Smooth muscle cell (in vitro differentiated cells): ENCODE results near the gene BEX1. TPM values are rescaled to one million over a fixed set of nuclear protein-coding genes. Genes with fewer than 3 reads are reported as not detected.

ENCODE experiments used
- DNase-seq: peaks from one replicate; lab custom pipeline; 2025; ENCODE audit not compliant: unreplicated experiment; lab: John Stamatoyannopoulos, UW
- H2AFZ ChIP-seq: fragments of 200-600 bp; sonication (generic); 2 replicates; pipeline ENCODE4 v1.6.0; 2016; ENCODE audit warnings: antibody characterized with exemption, low read depth, mild to moderate bottlenecking
- H3F3A ChIP-seq: fragments of 200-600 bp; sonication (generic); 2 replicates; pipeline ENCODE4 v1.6.0; 2017; ENCODE audit warnings: antibody characterized with exemption, low read depth
- H3K27ac ChIP-seq: fragments of 200-600 bp; sonication (generic); 2 replicates; pipeline ENCODE4 v1.5.1; 2016; ENCODE audit warnings: low read depth, mild to moderate bottlenecking
- H3K27me3 ChIP-seq: fragments of 200-600 bp; sonication (generic); 2 replicates; pipeline ENCODE4 v1.6.1; 2016; ENCODE audit warnings: low read depth, mild to moderate bottlenecking
- H3K36me3 ChIP-seq: fragments of 200-600 bp; sonication (generic); 2 replicates; pipeline ENCODE4 v1.5.1; 2016; ENCODE audit warnings: low read depth
- H3K4me1 ChIP-seq: fragments of 200-600 bp; sonication (generic); 2 replicates; pipeline ENCODE4 v1.5.1; 2016; ENCODE audit warnings: low read depth
- H3K4me2 ChIP-seq: fragments of 200-600 bp; sonication (generic); 2 replicates; pipeline ENCODE4 v1.6.0; 2016; ENCODE audit warnings: mild to moderate bottlenecking
- H3K4me3 ChIP-seq: fragments of 200-600 bp; sonication (generic); 2 replicates; pipeline ENCODE4 v1.5.1; 2016; ENCODE audit warnings: mild to moderate bottlenecking
- H3K79me2 ChIP-seq: fragments of 200-600 bp; sonication (generic); 2 replicates; pipeline ENCODE4 v1.6.0; 2016; ENCODE audit warnings: low read depth, mild to moderate bottlenecking
- H3K9ac ChIP-seq: fragments of 200-600 bp; sonication (generic); 2 replicates; pipeline ENCODE4 v1.6.0; 2016; ENCODE audit warnings: low read depth
- H3K9me3 ChIP-seq: fragments of 200-600 bp; sonication (generic); replicated peaks from 2 replicates; pipeline ENCODE4 v1.5.1; 2016; ENCODE audit warnings: low read depth
- H4K20me1 ChIP-seq: fragments of 200-600 bp; sonication (generic); 2 replicates; pipeline ENCODE4 v1.6.0; 2016; ENCODE audit warnings: low read depth
- WGBS: methylation state at CpG from one replicate; pipeline ENCODE4 v1.1.7; 2016; ENCODE audit warnings: low lambda C conversion rate; 5-methylcytosine and 5-hydroxymethylcytosine counted together
- polyA plus RNA-seq: library from polyadenylated mRNA; unstranded; fragments of >200 nt; fragmentation: Nextera tagmentation; extraction: Ambion mirVana; gene quantifications from 2 replicates; pipeline ENCODE4 v1.2.1, GENCODE V29; 2016
- total RNA-seq: library from RNA; depleted of rRNA; stranded (reverse); fragments of >200 nt; gene quantifications from 2 replicates; pipeline ENCODE4 v1.2.3, GENCODE V29; 2014
- TF ChIP-seq, protein P1 (sequence below): fragments of 200-600 bp; sonication (generic); IDR thresholded peaks from 2 replicates; pipeline ENCODE4 v1.5.1; 2017; ENCODE audit warnings: borderline replicate concordance, mild to moderate bottlenecking, antibody characterized with exemption; ENCODE audit not compliant: insufficient read depth, poor library complexity, severe bottlenecking

The BEX1 gene
- total and polyA plus RNA-seq, 2 experiments from 2014 or later, result 4.1 to 11.1 TPM

DNA sequence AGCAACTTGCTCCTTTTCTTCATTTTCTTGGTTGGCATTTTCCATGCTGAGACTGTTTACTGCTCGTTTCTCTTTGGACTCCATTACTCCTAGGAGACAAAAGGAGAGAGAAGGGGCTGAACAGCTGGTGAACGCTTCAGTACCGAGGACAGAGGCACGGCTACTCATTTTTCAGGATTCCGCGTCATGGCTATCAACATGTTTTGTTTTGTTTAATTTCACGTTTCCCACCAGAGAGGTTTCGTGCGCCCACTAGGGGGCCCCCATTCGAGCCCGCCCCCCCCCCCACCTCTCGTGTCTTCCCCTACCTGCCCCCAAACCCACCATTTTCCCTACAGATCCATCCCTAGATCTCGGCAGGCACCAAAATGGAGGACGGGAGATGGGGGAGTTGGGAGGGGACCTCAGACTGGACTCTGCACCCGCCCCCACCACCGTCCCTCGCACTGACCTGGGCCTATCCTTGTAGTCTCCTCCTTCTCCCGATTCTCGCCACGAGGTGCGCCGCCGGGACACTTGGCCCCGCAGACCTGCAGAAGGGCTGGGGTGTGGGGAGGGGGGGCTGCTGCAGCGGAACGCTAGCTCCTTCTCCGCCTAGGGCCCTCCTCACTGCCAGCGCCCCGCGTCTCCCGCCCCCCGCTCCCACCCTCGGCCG lies 653 bp downstream of the BEX1 start:
- Histone ChIP-seq H3K27me3 (no peaks in the 10 kb centered on the region), H3K9me3 (no peaks in the 10 kb centered on the region), H3K36me3 (no peaks in the 10 kb centered on the region), H2AFZ (no peak overlapping the region), H3K9ac (no peak overlapping the region), H3K4me3 (peak overlapping the region; percentile 45), H3K79me2 (no peaks in the 10 kb centered on the region), H3K27ac (no peak overlapping the region), H3F3A (no peaks in the 10 kb centered on the region), H3K4me2 (peak overlapping the region; percentile 83), H3K4me1 (no peaks in the 10 kb centered on the region), H4K20me1 (no peaks in the 10 kb centered on the region)
- TF ChIP-seq, protein P1, sequence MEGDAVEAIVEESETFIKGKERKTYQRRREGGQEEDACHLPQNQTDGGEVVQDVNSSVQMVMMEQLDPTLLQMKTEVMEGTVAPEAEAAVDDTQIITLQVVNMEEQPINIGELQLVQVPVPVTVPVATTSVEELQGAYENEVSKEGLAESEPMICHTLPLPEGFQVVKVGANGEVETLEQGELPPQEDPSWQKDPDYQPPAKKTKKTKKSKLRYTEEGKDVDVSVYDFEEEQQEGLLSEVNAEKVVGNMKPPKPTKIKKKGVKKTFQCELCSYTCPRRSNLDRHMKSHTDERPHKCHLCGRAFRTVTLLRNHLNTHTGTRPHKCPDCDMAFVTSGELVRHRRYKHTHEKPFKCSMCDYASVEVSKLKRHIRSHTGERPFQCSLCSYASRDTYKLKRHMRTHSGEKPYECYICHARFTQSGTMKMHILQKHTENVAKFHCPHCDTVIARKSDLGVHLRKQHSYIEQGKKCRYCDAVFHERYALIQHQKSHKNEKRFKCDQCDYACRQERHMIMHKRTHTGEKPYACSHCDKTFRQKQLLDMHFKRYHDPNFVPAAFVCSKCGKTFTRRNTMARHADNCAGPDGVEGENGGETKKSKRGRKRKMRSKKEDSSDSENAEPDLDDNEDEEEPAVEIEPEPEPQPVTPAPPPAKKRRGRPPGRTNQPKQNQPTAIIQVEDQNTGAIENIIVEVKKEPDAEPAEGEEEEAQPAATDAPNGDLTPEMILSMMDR, result peak; percentile 14
- 50% methylated on average over 26 of the region's 34 CpGs for WGBS
- DNase-seq, result no peak

DNA sequence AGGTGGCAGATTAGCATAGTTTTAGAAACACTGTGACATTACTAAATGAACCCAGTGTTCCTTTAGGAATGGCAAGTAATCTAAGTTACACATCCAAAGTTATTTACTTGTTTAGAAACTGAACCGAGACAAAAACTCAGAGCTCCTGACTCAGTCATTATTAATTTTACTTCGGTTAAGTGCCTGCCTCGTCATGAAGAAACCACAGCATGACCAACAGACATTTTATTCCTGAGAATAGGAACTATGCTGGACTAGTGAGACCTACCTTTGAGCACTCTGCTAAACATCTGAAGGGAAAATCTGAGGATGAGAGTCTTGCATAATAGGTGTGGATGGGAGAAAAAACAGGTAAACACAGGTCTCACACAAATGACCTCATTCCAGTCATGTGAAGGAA lies 2.5 kb downstream of the BEX1 start:
- H3K79me2 ChIP-seq, result no peaks in the 10 kb centered on the region
- no peaks in the 10 kb centered on the region for H3K27me3 ChIP-seq
- no peaks in the 10 kb centered on the region for H4K20me1 ChIP-seq
- no peaks in the 10 kb centered on the region for H3K36me3 ChIP-seq
- no peak for DNase-seq
- TF ChIP-seq, protein P1, result no peak
- no peak overlapping the region for H3K4me3 ChIP-seq
- no peak overlapping the region for H3K9ac ChIP-seq
- no peaks in the 10 kb centered on the region for H3K4me1 ChIP-seq
- no peaks in the 10 kb centered on the region for H3F3A ChIP-seq
- H3K9me3 ChIP-seq, result no peaks in the 10 kb centered on the region
- H3K27ac ChIP-seq, result no peak overlapping the region
- no peak overlapping the region for H2AFZ ChIP-seq
- H3K4me2 ChIP-seq, result no peak overlapping the region
- WGBS, result 66% methylated on average over 3 of the region's 3 CpGs

DNA sequence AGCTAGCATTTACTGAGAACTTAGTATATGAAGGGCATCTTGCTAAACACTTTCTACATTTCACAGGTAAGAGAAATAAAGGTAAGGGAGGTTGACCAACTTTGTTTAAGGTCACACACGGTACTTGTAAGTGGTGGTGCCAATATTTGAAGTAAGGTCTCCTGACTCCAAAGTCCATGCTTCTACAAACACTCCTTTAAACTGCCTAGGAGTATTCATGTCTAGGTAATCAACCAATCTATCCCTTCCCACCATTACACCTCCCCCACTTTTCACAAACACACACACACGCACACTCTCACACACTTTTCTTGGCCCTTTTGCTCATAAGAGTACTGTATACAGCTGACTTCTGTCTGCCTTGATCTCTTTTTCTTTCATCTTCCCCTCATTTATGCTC lies 7.1 kb downstream of the BEX1 start:
- no peaks in the 10 kb centered on the region for H3F3A ChIP-seq
- H4K20me1 ChIP-seq, result no peaks in the 10 kb centered on the region
- no peaks in the 10 kb centered on the region for H3K4me1 ChIP-seq
- H2AFZ ChIP-seq, result no peak overlapping the region
- TF ChIP-seq, protein P1, result no peak
- no peak overlapping the region for H3K27ac ChIP-seq
- DNase-seq, result no peak
- H3K4me3 ChIP-seq, result no peak overlapping the region
- H3K9ac ChIP-seq, result no peak overlapping the region
- WGBS, result 71% methylated on average over 2 of the region's 2 CpGs
- H3K9me3 ChIP-seq, result no peaks in the 10 kb centered on the region
- H3K36me3 ChIP-seq, result no peaks in the 10 kb centered on the region
- no peaks in the 10 kb centered on the region for H3K27me3 ChIP-seq
- H3K4me2 ChIP-seq, result no peak overlapping the region
- no peaks in the 10 kb centered on the region for H3K79me2 ChIP-seq

DNA sequence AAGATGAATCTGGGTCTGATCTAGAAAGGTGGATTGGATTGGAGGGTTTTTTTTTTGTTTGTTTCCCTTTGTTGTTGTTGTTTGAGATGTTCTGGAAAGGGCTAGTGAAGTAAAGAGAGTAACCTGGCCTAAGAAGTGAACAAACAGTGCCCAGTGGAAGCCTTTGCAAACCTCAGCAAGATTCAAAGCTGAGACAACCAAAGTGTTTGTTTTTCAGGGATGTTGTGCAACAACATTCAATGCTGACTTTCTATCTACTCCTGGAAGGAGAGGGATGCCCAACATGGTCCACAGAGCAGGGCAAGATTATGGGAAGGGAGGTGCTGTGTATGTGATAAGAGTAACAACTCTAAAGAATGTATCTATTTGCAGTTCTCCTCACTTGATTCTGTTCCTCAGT lies 11.3 kb downstream of the BEX1 start:
- DNase-seq, result no peak
- Histone ChIP-seq H3K9ac (no peak overlapping the region), H3K27ac (no peak overlapping the region), H3K4me1 (no peaks in the 10 kb centered on the region), H3K79me2 (no peaks in the 10 kb centered on the region), H3K9me3 (no peaks in the 10 kb centered on the region), H3K36me3 (no peaks in the 10 kb centered on the region), H4K20me1 (no peaks in the 10 kb centered on the region), H3K4me3 (no peak overlapping the region), H3K4me2 (no peak overlapping the region), H2AFZ (no peak overlapping the region), H3F3A (no peaks in the 10 kb centered on the region), H3K27me3 (no peaks in the 10 kb centered on the region)
- TF ChIP-seq, protein P1, result no peak
